ENCODE results near the gene AHRR. TPM values are rescaled to one million over a fixed set of nuclear protein-coding genes. Genes with fewer than 3 reads are reported as not detected.

Gene AHRR
- total and polyA plus RNA-seq, 2 donors = 0.34 to 0.52 TPM

GRCh38 chr5:371811-372555 is 50.5 kb downstream of the AHRR start:
- peaks cover 17 to 42% of the 10 kb centered on the region in 2 donors for H3K27me3 ChIP-seq (ENCODE audit: control insufficient read depth in 2 of 2, insufficient read depth in 1 of 2, low read length in 1 of 2)
- no peak overlapping the region for H3K27ac ChIP-seq (ENCODE audit: low read depth in 1 of 2, low read length in 1 of 2)
- H3K36me3 ChIP-seq (ENCODE audit: control insufficient read depth in 2 of 2, insufficient read depth in 2 of 2, low read length in 1 of 2) = no peaks in the 10 kb centered on the region
- no peak for DNase-seq (ENCODE audit: low read depth in 6 of 9, low spot score in 9 of 9)
- H3K9me3 ChIP-seq (ENCODE audit: control insufficient read depth in 2 of 2, insufficient read depth in 1 of 2, low read length in 1 of 2) = no peaks in the 10 kb centered on the region
- peaks cover 7 to 37% of the 10 kb centered on the region in 2 donors for H3K4me1 ChIP-seq (ENCODE audit: control insufficient read depth in 2 of 2, insufficient read depth in 2 of 2, low read length in 2 of 2)
- H3K4me3 ChIP-seq (ENCODE audit: low read length in 2 of 2) = no peak overlapping the region
- 54% methylated on average over 12 of the region's 12 CpGs for WGBS

GRCh38 chr5:372556-372995 is 51.1 kb downstream of the AHRR start:
- Histone ChIP-seq H3K4me1 (ENCODE audit: control insufficient read depth in 2 of 2, insufficient read depth in 2 of 2, low read length in 2 of 2) (peaks cover 7 to 38% of the 10 kb centered on the region in 2 donors), H3K36me3 (ENCODE audit: control insufficient read depth in 2 of 2, insufficient read depth in 2 of 2, low read length in 1 of 2) (no peaks in the 10 kb centered on the region), H3K27ac (ENCODE audit: low read depth in 1 of 2, low read length in 1 of 2) (no peak overlapping the region), H3K27me3 (ENCODE audit: control insufficient read depth in 2 of 2, insufficient read depth in 1 of 2, low read length in 1 of 2) (peaks cover 17 to 40% of the 10 kb centered on the region in 2 donors), H3K9me3 (ENCODE audit: control insufficient read depth in 2 of 2, insufficient read depth in 1 of 2, low read length in 1 of 2) (no peaks in the 10 kb centered on the region), H3K4me3 (ENCODE audit: low read length in 2 of 2) (no peak overlapping the region)
- 96% methylated on average over 13 of the region's 13 CpGs for WGBS
- no peak for DNase-seq (ENCODE audit: low read depth in 6 of 9, low spot score in 9 of 9)

GRCh38 chr5:372996-373709 is 51.6 kb downstream of the AHRR start:
- Histone ChIP-seq H3K4me3 (ENCODE audit: low read length in 2 of 2) (peak overlapping the region in 1 of 2 donors; percentile 37), H3K27me3 (ENCODE audit: control insufficient read depth in 2 of 2, insufficient read depth in 1 of 2, low read length in 1 of 2) (peaks cover 17 to 40% of the 10 kb centered on the region in 2 donors), H3K9me3 (ENCODE audit: control insufficient read depth in 2 of 2, insufficient read depth in 1 of 2, low read length in 1 of 2) (no peaks in the 10 kb centered on the region), H3K4me1 (ENCODE audit: control insufficient read depth in 2 of 2, insufficient read depth in 2 of 2, low read length in 2 of 2) (peaks cover 7 to 37% of the 10 kb centered on the region in 2 donors), H3K36me3 (ENCODE audit: control insufficient read depth in 2 of 2, insufficient read depth in 2 of 2, low read length in 1 of 2) (no peaks in the 10 kb centered on the region), H3K27ac (ENCODE audit: low read depth in 1 of 2, low read length in 1 of 2) (no peak overlapping the region)
- 73% methylated on average over 27 of the region's 27 CpGs for WGBS
- no peak for DNase-seq (ENCODE audit: low read depth in 6 of 9, low spot score in 9 of 9)

- Histone ChIP-seq H3K4me1 (ENCODE audit: control insufficient read depth in 2 of 2, insufficient read depth in 2 of 2, low read length in 2 of 2) (peaks cover 3 to 29% of the 10 kb centered on the region in 2 donors), H3K27ac (ENCODE audit: low read depth in 1 of 2, low read length in 1 of 2) (no peak overlapping the region), H3K27me3 (ENCODE audit: control insufficient read depth in 2 of 2, insufficient read depth in 1 of 2, low read length in 1 of 2) (peaks cover 17 to 39% of the 10 kb centered on the region in 2 donors), H3K36me3 (ENCODE audit: control insufficient read depth in 2 of 2, insufficient read depth in 2 of 2, low read length in 1 of 2) (no peaks in the 10 kb centered on the region), H3K4me3 (ENCODE audit: low read length in 2 of 2) (peak overlapping the region in 1 of 2 donors; percentile 37), H3K9me3 (ENCODE audit: control insufficient read depth in 2 of 2, insufficient read depth in 1 of 2, low read length in 1 of 2) (no peaks in the 10 kb centered on the region)
- WGBS = 4% methylated on average over 86 of the region's 86 CpGs
- peak in 5 of 9 donors; percentile 19 to 70 (median 40) for DNase-seq (ENCODE audit: low read depth in 6 of 9, low spot score in 9 of 9)
Measured at GRCh38 chr5:373710-374602, 52.4 kb downstream of the AHRR start.

- no peak overlapping the region for H3K27ac ChIP-seq (ENCODE audit: low read depth in 1 of 2, low read length in 1 of 2)
- H3K4me1 ChIP-seq (ENCODE audit: control insufficient read depth in 2 of 2, insufficient read depth in 2 of 2, low read length in 2 of 2) = peaks cover 0 to 22% of the 10 kb centered on the region in 2 donors
- no peak for DNase-seq (ENCODE audit: low read depth in 6 of 9, low spot score in 9 of 9)
- peaks cover 17 to 33% of the 10 kb centered on the region in 2 donors for H3K27me3 ChIP-seq (ENCODE audit: control insufficient read depth in 2 of 2, insufficient read depth in 1 of 2, low read length in 1 of 2)
- no peaks in the 10 kb centered on the region for H3K9me3 ChIP-seq (ENCODE audit: control insufficient read depth in 2 of 2, insufficient read depth in 1 of 2, low read length in 1 of 2)
- no peaks in the 10 kb centered on the region for H3K36me3 ChIP-seq (ENCODE audit: control insufficient read depth in 2 of 2, insufficient read depth in 2 of 2, low read length in 1 of 2)
- 89% methylated on average over 19 of the region's 19 CpGs for WGBS
- H3K4me3 ChIP-seq (ENCODE audit: low read length in 2 of 2) = no peak overlapping the region
Measured at GRCh38 chr5:374631-375335, 53.3 kb downstream of the AHRR start.

- WGBS = 95% methylated on average over 21 of the region's 21 CpGs
- Histone ChIP-seq H3K4me3 (ENCODE audit: low read length in 2 of 2) (no peak overlapping the region), H3K27me3 (ENCODE audit: control insufficient read depth in 2 of 2, insufficient read depth in 1 of 2, low read length in 1 of 2) (peaks cover 17 to 33% of the 10 kb centered on the region in 2 donors), H3K4me1 (ENCODE audit: control insufficient read depth in 2 of 2, insufficient read depth in 2 of 2, low read length in 2 of 2) (peaks cover 0 to 22% of the 10 kb centered on the region in 2 donors), H3K36me3 (ENCODE audit: control insufficient read depth in 2 of 2, insufficient read depth in 2 of 2, low read length in 1 of 2) (no peaks in the 10 kb centered on the region), H3K27ac (ENCODE audit: low read depth in 1 of 2, low read length in 1 of 2) (no peak overlapping the region), H3K9me3 (ENCODE audit: control insufficient read depth in 2 of 2, insufficient read depth in 1 of 2, low read length in 1 of 2) (no peaks in the 10 kb centered on the region)
- DNase-seq (ENCODE audit: low read depth in 6 of 9, low spot score in 9 of 9) = no peak
Measured at GRCh38 chr5:375336-375920, 53.9 kb downstream of the AHRR start.

- no peak overlapping the region for H3K4me3 ChIP-seq (ENCODE audit: low read length in 2 of 2)
- H3K9me3 ChIP-seq (ENCODE audit: control insufficient read depth in 2 of 2, insufficient read depth in 1 of 2, low read length in 1 of 2) = no peaks in the 10 kb centered on the region
- peaks cover 17 to 33% of the 10 kb centered on the region in 2 donors for H3K27me3 ChIP-seq (ENCODE audit: control insufficient read depth in 2 of 2, insufficient read depth in 1 of 2, low read length in 1 of 2)
- H3K4me1 ChIP-seq (ENCODE audit: control insufficient read depth in 2 of 2, insufficient read depth in 2 of 2, low read length in 2 of 2) = peaks cover 0 to 22% of the 10 kb centered on the region in 2 donors
- H3K36me3 ChIP-seq (ENCODE audit: control insufficient read depth in 2 of 2, insufficient read depth in 2 of 2, low read length in 1 of 2) = no peaks in the 10 kb centered on the region
- no peak overlapping the region for H3K27ac ChIP-seq (ENCODE audit: low read depth in 1 of 2, low read length in 1 of 2)
- DNase-seq (ENCODE audit: low read depth in 6 of 9, low spot score in 9 of 9) = no peak
- 95% methylated on average over 30 of the region's 30 CpGs for WGBS
Measured at GRCh38 chr5:375921-376798, 54.6 kb downstream of the AHRR start.

Data from thymus (tissue), 11 donors.